ENCODE measurements around the gene CATSPER1.

GRCh38 chr11:66004186-66004585 lies 22.1 kb downstream of the CATSPER1 start:
- TF ChIP-seq FOSL1 (IDR thresholded peaks at IDR 0.05; ENCODE audit: low read depth) (no peak), CTCF (IDR thresholded peaks at IDR 0.05 in 2 of 3, conservative IDR thresholded peaks at IDR 0.05 in 1 of 3; ENCODE audit: borderline replicate concordance in 1 of 3, insufficient read depth in 1 of 3, low read depth in 2 of 3, low read length in 2 of 3) (no peak), POLR2A (IDR thresholded peaks at IDR 0.05; ENCODE audit: borderline replicate concordance, extremely low read depth, insufficient read depth, insufficient read length) (no peak), ZFX (IDR thresholded peaks at IDR 0.05) (no peak), TCF7L2 (IDR thresholded peaks at IDR 0.05; ENCODE audit: borderline replicate concordance, extremely low read depth, insufficient read depth, insufficient read length) (no peak), ZNF274 (IDR thresholded peaks at IDR 0.05; ENCODE audit: low read depth, low read length) (no peak), POLR2AphosphoS5 (IDR thresholded peaks at IDR 0.05; ENCODE audit: low read depth, low read length) (no peak)

All from HCT116 (cell line).